Measurements from ENCODE around the gene CDH12.
"Not testable (repeated sequence)": the region's sequence is repeated elsewhere in the genome, so short reads cannot be mapped to it uniquely, and the experiment has no call there.

- TF ChIP-seq CTCF, POLR2A (IDR thresholded peaks at IDR 0.05): not testable (repeated sequence)
Measured at GRCh38 chr5:22332949-22333348, 520.2 kb downstream of the CDH12 start.

Data from thyroid gland (tissue), 4 donors.